ENCODE results near the gene ALS2.

DNA sequence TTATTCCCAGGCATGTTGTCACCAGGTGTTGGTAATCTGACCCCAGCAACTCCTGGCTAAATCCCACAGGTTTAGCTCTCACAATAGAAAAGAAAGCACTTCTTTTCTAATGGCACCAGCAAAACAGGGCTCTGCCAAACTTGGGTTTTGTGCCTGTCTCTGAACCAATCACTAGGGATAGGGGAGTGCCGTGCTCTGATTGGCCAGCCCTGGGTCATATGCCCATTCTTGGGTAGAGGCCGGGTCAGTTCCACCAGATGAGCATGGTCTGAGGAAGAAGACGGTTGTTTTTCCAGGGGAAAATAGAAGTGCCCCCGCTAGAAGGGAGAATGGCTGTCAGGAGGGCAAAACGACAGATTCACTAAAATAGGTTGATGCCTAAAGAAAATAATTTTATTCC lies 40.3 kb upstream of the ALS2 start:
- no peak for TF ChIP-seq RAD21 (IDR thresholded peaks at IDR 0.05; ENCODE audit: low read depth)
- TF ChIP-seq CREB1 (IDR thresholded peaks at IDR 0.05; ENCODE audit: low read depth) = no peak
- TF ChIP-seq MAX (IDR thresholded peaks at IDR 0.05) = no peak
- TF ChIP-seq, protein P1, sequence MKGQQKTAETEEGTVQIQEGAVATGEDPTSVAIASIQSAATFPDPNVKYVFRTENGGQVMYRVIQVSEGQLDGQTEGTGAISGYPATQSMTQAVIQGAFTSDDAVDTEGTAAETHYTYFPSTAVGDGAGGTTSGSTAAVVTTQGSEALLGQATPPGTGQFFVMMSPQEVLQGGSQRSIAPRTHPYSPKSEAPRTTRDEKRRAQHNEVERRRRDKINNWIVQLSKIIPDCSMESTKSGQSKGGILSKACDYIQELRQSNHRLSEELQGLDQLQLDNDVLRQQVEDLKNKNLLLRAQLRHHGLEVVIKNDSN (IDR thresholded peaks at IDR 0.05) = peak; percentile 79
- TF ChIP-seq YY1 (IDR thresholded peaks at IDR 0.05; ENCODE audit: low read depth) = no peak
- TF ChIP-seq FOXM1 (IDR thresholded peaks at IDR 0.05; ENCODE audit: borderline replicate concordance, low read depth) = no peak
- no peak for TF ChIP-seq TAF1 (IDR thresholded peaks at IDR 0.05; ENCODE audit: low read depth)
- TF ChIP-seq REST (IDR thresholded peaks at IDR 0.05; ENCODE audit: low read depth) = no peak
- no peak for TF ChIP-seq EGR1 (IDR thresholded peaks at IDR 0.05)
- TF ChIP-seq EP300 (IDR thresholded peaks at IDR 0.05; ENCODE audit: borderline replicate concordance) = no peak
- no peak for TF ChIP-seq TEAD4 (IDR thresholded peaks at IDR 0.05)
- no peak for TF ChIP-seq TCF12 (IDR thresholded peaks at IDR 0.05; ENCODE audit: low read depth)

All from Ishikawa (cell line).